Fibroblast of villous mesenchyme (primary cell): Measurements from ENCODE around the gene IFNAR1. TPM values are rescaled to one million over a fixed set of nuclear protein-coding genes. Genes with fewer than 3 reads are reported as not detected.
A peak's percentile ranks its signal among the peaks of the same experiment; 100 is the strongest.

Experiments used
- DNase-seq: peaks from one replicate; pipeline ENCODE4 v3.0.0-alpha.2; 2010; ENCODE audit warnings: low read depth
- H3K4me3 ChIP-seq: 2 replicates; pipeline ENCODE4 v1.5.1; 2011; ENCODE audit warnings: low read depth, mild to moderate bottlenecking, low read length
- total RNA-seq: library from RNA; depleted of rRNA; stranded (reverse); fragments of >200 nt; gene quantifications from 2 replicates; pipeline ENCODE4 v1.2.3, GENCODE V29; 2012
- TF ChIP-seq, protein P1 (sequence below): IDR thresholded peaks from 2 replicates; pipeline ENCODE4 v1.5.1; 2012; ENCODE audit warnings: low read depth, mild to moderate bottlenecking, low read length; ENCODE audit not compliant: insufficient read depth

IFNAR1 gene
- total RNA-seq, 1 donor = 19.0 TPM

- no peak overlapping the region for H3K4me3 ChIP-seq
- TF ChIP-seq, protein P1, sequence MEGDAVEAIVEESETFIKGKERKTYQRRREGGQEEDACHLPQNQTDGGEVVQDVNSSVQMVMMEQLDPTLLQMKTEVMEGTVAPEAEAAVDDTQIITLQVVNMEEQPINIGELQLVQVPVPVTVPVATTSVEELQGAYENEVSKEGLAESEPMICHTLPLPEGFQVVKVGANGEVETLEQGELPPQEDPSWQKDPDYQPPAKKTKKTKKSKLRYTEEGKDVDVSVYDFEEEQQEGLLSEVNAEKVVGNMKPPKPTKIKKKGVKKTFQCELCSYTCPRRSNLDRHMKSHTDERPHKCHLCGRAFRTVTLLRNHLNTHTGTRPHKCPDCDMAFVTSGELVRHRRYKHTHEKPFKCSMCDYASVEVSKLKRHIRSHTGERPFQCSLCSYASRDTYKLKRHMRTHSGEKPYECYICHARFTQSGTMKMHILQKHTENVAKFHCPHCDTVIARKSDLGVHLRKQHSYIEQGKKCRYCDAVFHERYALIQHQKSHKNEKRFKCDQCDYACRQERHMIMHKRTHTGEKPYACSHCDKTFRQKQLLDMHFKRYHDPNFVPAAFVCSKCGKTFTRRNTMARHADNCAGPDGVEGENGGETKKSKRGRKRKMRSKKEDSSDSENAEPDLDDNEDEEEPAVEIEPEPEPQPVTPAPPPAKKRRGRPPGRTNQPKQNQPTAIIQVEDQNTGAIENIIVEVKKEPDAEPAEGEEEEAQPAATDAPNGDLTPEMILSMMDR = no peak
- DNase-seq = peak; percentile 78
These were observed 37.9 kb upstream of the IFNAR1 start for GRCh38 chr21:33286600-33287456.

- TF ChIP-seq, protein P1 = no peak
- H3K4me3 ChIP-seq = no peak overlapping the region
- DNase-seq = peak; percentile 29
These were observed 35.5 kb upstream of the IFNAR1 start for GRCh38 chr21:33289199-33289819.

DNA sequence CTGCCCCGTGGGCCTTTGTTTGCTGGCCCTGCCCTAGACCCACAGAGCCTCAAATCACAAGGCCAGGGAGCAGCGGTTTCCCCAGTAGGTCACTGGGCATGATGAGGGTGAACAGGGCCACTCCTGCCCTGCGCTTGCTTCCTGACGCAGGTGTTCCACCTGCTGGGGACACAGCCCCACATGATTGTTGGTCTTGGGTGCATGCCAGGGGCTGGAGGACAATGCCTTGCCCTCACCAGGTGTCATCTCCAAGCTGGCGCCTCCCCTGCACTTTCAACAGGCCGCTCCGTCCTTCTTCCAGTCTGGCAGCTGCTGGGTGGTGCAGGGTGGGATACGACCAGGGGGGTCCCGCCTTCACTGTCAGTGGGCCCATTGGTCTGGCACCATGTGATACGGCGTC is 34.3 kb upstream of the IFNAR1 start:
- TF ChIP-seq, protein P1 = no peak
- no peak overlapping the region for H3K4me3 ChIP-seq
- no peak for DNase-seq

GRCh38 chr21:33291686-33292085 is 33.1 kb upstream of the IFNAR1 start:
- no peak overlapping the region for H3K4me3 ChIP-seq
- no peak for DNase-seq
- TF ChIP-seq, protein P1 = no peak

DNA sequence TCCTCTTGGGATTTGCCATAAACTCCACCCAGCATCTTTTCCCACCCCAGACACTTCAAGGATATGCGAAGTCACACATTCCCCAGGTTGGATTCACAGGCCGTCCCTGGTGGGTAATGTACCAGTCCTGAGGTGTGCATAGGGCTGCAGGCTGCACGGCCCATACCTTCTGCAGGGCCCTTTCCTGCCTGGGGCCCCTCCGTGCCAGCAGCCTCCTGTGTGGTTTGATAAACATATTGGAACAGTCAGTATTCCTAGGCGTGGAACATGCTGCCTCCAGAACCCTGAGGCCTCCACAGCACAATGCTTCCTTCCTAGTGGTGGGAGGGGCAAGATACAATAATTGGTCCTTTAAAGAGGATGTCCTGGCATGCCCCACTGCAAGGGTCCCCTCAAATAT is 32.0 kb upstream of the IFNAR1 start:
- DNase-seq = no peak
- no peak overlapping the region for H3K4me3 ChIP-seq

GRCh38 chr21:33293136-33293535 is 31.6 kb upstream of the IFNAR1 start:
- no peak overlapping the region for H3K4me3 ChIP-seq
- DNase-seq = no peak
- TF ChIP-seq, protein P1 = no peak

More for the DNA sequence above, 32.0 kb upstream of the IFNAR1 start:
- TF ChIP-seq, protein P1 = no peak
